A549 (cell line): ENCODE results near the gene PTGFRN. TPM values are rescaled to one million over a fixed set of nuclear protein-coding genes. Genes with fewer than 3 reads are reported as not detected.
A peak's percentile ranks its signal among the peaks of the same experiment; 100 is the strongest.

Source experiments
- ATAC-seq, 2 experiments: fragments of 200-7000 bp in 1 of 2; fragments of >200 bp in 1 of 2; cut with Nextera tagmentation in 1 of 2; cut with Tn5 transposase in 1 of 2; 3 replicates each; pipeline versions ENCODE4 v1.8.0 to v1.9.1; 2018 to 2020; ENCODE audit warnings: mild to moderate bottlenecking in 1 of 2, moderate library complexity in 1 of 2
- CTCF ChIA-PET: fragments of 300-600 bp; sonication (Branson Sonifier 250); formaldehyde crosslinking; extraction: SDS; loops from one replicate; lab custom pipeline; 2021; ENCODE audit warnings: antibody characterized with exemption, inconsistent platforms; lab: Yijun Ruan, JAX
- POLR2A ChIA-PET: fragments of 350-600 bp; formaldehyde crosslinking; extraction: SDS; loops from one replicate; lab custom pipeline; 2021; ENCODE audit warnings: antibody characterized with exemption, inconsistent platforms; lab: Yijun Ruan, JAX
- DNase-seq, 2 experiments: peaks; one replicate each; pipeline versions ENCODE4 v3.0.0 to v3.0.0-alpha.2; 2011 to 2016; ENCODE audit warnings: low read depth in 1 of 2, low spot score in 1 of 2
- FAIRE-seq: peaks from 2 replicates; lab custom pipeline; 2011; peaks lifted over from hg19 to GRCh38; lab: Jason Lieb, UNC
- H3K27ac ChIP-seq, 2 experiments: fragments of >200 bp; sonication (Bioruptor Twin); formaldehyde crosslinking; 3 replicates each; pipeline ENCODE4 v1.5.1; 2016 to 2017
- H3K4me1 ChIP-seq: fragments of >200 bp; sonication (Bioruptor Twin); formaldehyde crosslinking; 3 replicates; pipeline ENCODE4 v1.6.1; 2016
- H3K4me2 ChIP-seq: fragments of >200 bp; sonication (Bioruptor Twin); formaldehyde crosslinking; 3 replicates; pipeline ENCODE4 v1.6.1; 2016
- H3K4me3 ChIP-seq: fragments of >200 bp; sonication (Bioruptor Twin); formaldehyde crosslinking; 3 replicates; pipeline ENCODE4 v1.5.1; 2016
- H3K9me3 ChIP-seq: fragments of >200 bp; sonication (Bioruptor Twin); formaldehyde crosslinking; 3 replicates; pipeline ENCODE4 v1.6.1; 2016
- ATOH8 ChIP-seq: fragments of 250-450 bp; sonication (Bioruptor Pico); IDR thresholded peaks from 2 replicates; pipeline ENCODE4 v1.5.0; 2020; ENCODE audit warnings: low read depth, mild to moderate bottlenecking, moderate library complexity
- CBX8 ChIP-seq: fragments of 200-600 bp; sonication (generic); IDR thresholded peaks from 2 replicates; pipeline ENCODE4 v1.6.1; 2016
- CTCF ChIP-seq: fragments of >200 bp; sonication (Bioruptor Twin); formaldehyde crosslinking; IDR thresholded peaks from 3 replicates; pipeline ENCODE4 v1.5.1; 2016
- EHF ChIP-seq: fragments of 250-450 bp; sonication (Bioruptor Pico); IDR thresholded peaks from 2 replicates; pipeline ENCODE4 v1.5.0; 2020; ENCODE audit warnings: mild to moderate bottlenecking
- EHMT2 ChIP-seq: fragments of 200-600 bp; sonication (generic); IDR thresholded peaks from 2 replicates; pipeline ENCODE4 v1.6.1; 2016; ENCODE audit warnings: antibody characterized with exemption, low read depth, mild to moderate bottlenecking, moderate library complexity
- HDAC2 ChIP-seq: fragments of 200-600 bp; sonication (generic); IDR thresholded peaks from 2 replicates; pipeline ENCODE4 v1.6.1; 2016
- HOXB13 ChIP-seq: fragments of 250-450 bp; sonication (Bioruptor Pico); IDR thresholded peaks from 2 replicates; pipeline ENCODE4 v1.5.0; 2020; ENCODE audit warnings: low read depth, mild to moderate bottlenecking, moderate library complexity
- HOXB5 ChIP-seq: fragments of 250-450 bp; sonication (Bioruptor Pico); IDR thresholded peaks from 2 replicates; pipeline ENCODE4 v1.5.0; 2020; ENCODE audit warnings: mild to moderate bottlenecking, moderate library complexity
- KDM5A ChIP-seq: fragments of 200-600 bp; sonication (generic); IDR thresholded peaks from 2 replicates; pipeline ENCODE4 v1.6.1; 2016; ENCODE audit warnings: antibody characterized with exemption, mild to moderate bottlenecking
- MAFK ChIP-seq: fragments of 450-650 bp; IDR thresholded peaks from 2 replicates; pipeline ENCODE4 v1.6.1; 2014; ENCODE audit not compliant: partially characterized antibody
- MYC ChIP-seq: IDR thresholded peaks from 2 replicates; pipeline ENCODE4 v1.6.1; 2012; ENCODE audit warnings: mild to moderate bottlenecking, inconsistent platforms, low read length, improper control_type of control experiment, borderline replicate concordance
- NFE2L2 ChIP-seq: fragments of 150-350 bp; conservative IDR thresholded peaks from 2 replicates; pipeline ENCODE4 v1.6.1; 2014; ENCODE audit warnings: low read length
- NPAS2 ChIP-seq: fragments of 250-450 bp; sonication (Bioruptor Pico); IDR thresholded peaks from 2 replicates; pipeline ENCODE4 v1.8.0; 2022; ENCODE audit warnings: mild to moderate bottlenecking, moderate library complexity, borderline replicate concordance
- NR3C1 ChIP-seq: fragments of >200 bp; sonication (Bioruptor Twin); formaldehyde crosslinking; IDR thresholded peaks from 3 replicates; pipeline ENCODE4 v1.6.1; 2017
- PBX3 ChIP-seq: IDR thresholded peaks from 2 replicates; pipeline ENCODE4 v1.6.1; 2012
- PHF8 ChIP-seq: fragments of 200-600 bp; sonication (generic); IDR thresholded peaks from 2 replicates; pipeline ENCODE4 v1.6.1; 2016; ENCODE audit warnings: low read depth, mild to moderate bottlenecking, antibody characterized with exemption, moderate library complexity, borderline replicate concordance
- POLR2A ChIP-seq: IDR thresholded peaks from 2 replicates; pipeline ENCODE4 v1.6.1; 2012; ENCODE audit warnings: mild to moderate bottlenecking, low read length
- POLR2AphosphoS2 ChIP-seq: conservative IDR thresholded peaks from 2 replicates; pipeline ENCODE4 v1.6.1; 2012; ENCODE audit warnings: low read length, improper control_type of control experiment, inconsistent platforms
- RAD21 ChIP-seq, 2 experiments: fragments of >200 bp in 1 of 2; sonication (Bioruptor Twin) in 1 of 2; formaldehyde crosslinking in 1 of 2; IDR thresholded peaks in 1 of 2; conservative IDR thresholded peaks in 1 of 2; 2 replicates in 1 of 2; 3 replicates in 1 of 2; pipeline ENCODE4 v1.6.1; 2012 to 2018; ENCODE audit warnings: inconsistent platforms in 1 of 2
- RCOR1 ChIP-seq: fragments of 150-350 bp; IDR thresholded peaks from 2 replicates; pipeline ENCODE4 v1.6.1; 2014; ENCODE audit warnings: antibody characterized with exemption, low read length, low read depth
- RFX5 ChIP-seq: fragments of 450-650 bp; IDR thresholded peaks from 2 replicates; pipeline ENCODE4 v1.7.1; 2014; ENCODE audit warnings: antibody characterized with exemption, mild to moderate bottlenecking, moderate library complexity
- RNF2 ChIP-seq: fragments of 200-600 bp; sonication (generic); IDR thresholded peaks from 2 replicates; pipeline ENCODE4 v1.6.1; 2016; ENCODE audit warnings: low read depth, mild to moderate bottlenecking, antibody characterized with exemption, moderate library complexity, borderline replicate concordance
- SMC3 ChIP-seq: fragments of >200 bp; sonication (Bioruptor Twin); formaldehyde crosslinking; IDR thresholded peaks from 3 replicates; pipeline ENCODE4 v1.6.1; 2018; ENCODE audit warnings: inconsistent platforms
- TP53 ChIP-seq: fragments of 250-450 bp; sonication (Bioruptor Pico); IDR thresholded peaks from 2 replicates; pipeline ENCODE4 v1.5.0; 2021; ENCODE audit warnings: mild to moderate bottlenecking, moderate library complexity
- USF2 ChIP-seq: fragments of 450-650 bp; IDR thresholded peaks from 2 replicates; pipeline ENCODE4 v1.6.1; 2014; ENCODE audit warnings: antibody characterized with exemption
- ZC3H11A ChIP-seq: fragments of 450-650 bp; IDR thresholded peaks from 2 replicates; pipeline ENCODE4 v1.6.1; 2014; ENCODE audit warnings: antibody characterized with exemption, mild to moderate bottlenecking
- WGBS: methylation state at CpG from one replicate; pipeline ENCODE4 v1.1.6; 2017; ENCODE audit errors: missing lambda C conversion rate; 5-methylcytosine and 5-hydroxymethylcytosine counted together
- polyA plus RNA-seq, 4 experiments: library from polyadenylated mRNA; depleted of rRNA in 3 of 4; stranded (reverse); fragments of >200 nt; fragmentation: RNase III in 1 of 4; extraction: RNeasy Plus Mini Kit Qiagen cat#74134 plus additional on column Dnase treatment in 1 of 4; gene quantifications; 2 replicates in 3 of 4; 3 replicates in 1 of 4; pipeline ENCODE4 v1.2.3, GENCODE V29; 2011 to 2017
- TF ChIP-seq, protein P1 (sequence below): IDR thresholded peaks from 2 replicates; pipeline ENCODE4 v1.6.1; 2012
- TF ChIP-seq, protein P2 (sequence below): fragments of 250-450 bp; sonication (Bioruptor Pico); IDR thresholded peaks from 2 replicates; pipeline ENCODE4 v1.5.0; 2021; ENCODE audit warnings: mild to moderate bottlenecking, moderate library complexity, borderline replicate concordance
- TF ChIP-seq, protein P3 (sequence below): fragments of >200 bp; sonication (Bioruptor Twin); formaldehyde crosslinking; IDR thresholded peaks from 3 replicates; pipeline ENCODE4 v1.6.1; 2016

Gene PTGFRN
- polyA plus RNA-seq, 2 of the 4 experiments (the other 2 are of a cell fraction), result 17.4 to 39.0 TPM

DNA sequence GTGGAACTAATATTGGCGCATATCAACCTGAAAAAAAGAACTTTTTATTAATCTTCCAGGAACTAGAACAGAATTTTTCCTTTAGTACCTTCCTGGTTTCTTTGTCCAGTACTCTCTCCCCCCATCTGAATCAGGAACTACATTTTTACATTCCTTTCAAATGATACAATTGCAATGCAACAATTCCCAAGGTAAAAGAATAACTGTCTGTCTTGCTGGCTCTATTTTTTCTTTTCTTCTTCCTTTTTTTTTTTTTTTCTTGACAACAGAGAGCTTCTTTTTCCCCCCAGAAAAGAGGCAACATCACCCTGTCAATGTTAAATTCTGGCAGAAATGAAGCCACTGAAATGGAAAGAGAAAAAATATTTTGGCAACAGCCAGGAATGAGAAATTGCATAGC is 87.3 kb downstream of the PTGFRN start:
- Histone ChIP-seq H3K4me2 (peak overlapping the region; percentile 32), H3K27ac (peak overlapping the region; percentile 44 to 52; a peak in 3 of 6 replicates)

GRCh38 chr1:116997636-116998035 is 87.9 kb downstream of the PTGFRN start:
- no peak for ATAC-seq
- peaks cover 13% of the 10 kb centered on the region for H3K4me1 ChIP-seq
- H3K9me3 ChIP-seq, result no peaks in the 10 kb centered on the region
- ChIA-PET CTCF (no interaction called here), POLR2A (no interaction called here)
- TF ChIP-seq USF2 (no peak), HOXB13 (CRISPR knock-in tag) (no peak), PHF8 (no peak), SMC3 (no peak), EHMT2 (no peak), MYC (no peak), NFE2L2 (no peak), HOXB5 (CRISPR knock-in tag) (no peak)
- TF ChIP-seq, protein P1, sequence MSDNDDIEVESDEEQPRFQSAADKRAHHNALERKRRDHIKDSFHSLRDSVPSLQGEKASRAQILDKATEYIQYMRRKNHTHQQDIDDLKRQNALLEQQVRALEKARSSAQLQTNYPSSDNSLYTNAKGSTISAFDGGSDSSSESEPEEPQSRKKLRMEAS, result no peak
- peak overlapping the region; percentile 32 for H3K4me2 ChIP-seq
- H3K27ac ChIP-seq, result peak overlapping the region; percentile 8 to 19; a peak in 1 of 6 replicates
- DNase-seq, result no peak
- H3K4me3 ChIP-seq, result no peak overlapping the region
- FAIRE-seq, result no peak

More for the DNA sequence above, 87.3 kb downstream of the PTGFRN start:
- ChIA-PET POLR2A (no interaction called here), CTCF (interaction anchor here (1.2 kb wide), 1 partner anchor 82 kb away, joined by 3 read pairs; no protein-coding TSS in a partner anchor)
- Histone ChIP-seq H3K4me3 (no peak overlapping the region), H3K9me3 (no peaks in the 10 kb centered on the region), H3K4me1 (peaks cover 13% of the 10 kb centered on the region)
- 100% methylated on average over 1 of the region's 1 CpG for WGBS
- DNase-seq (peak in 1 of 2 experiments; percentile 5), FAIRE-seq (no peak), ATAC-seq (no peak)
- TF ChIP-seq PBX3 (no peak), CBX8 (no peak), POLR2AphosphoS2 (no peak), NPAS2 (no peak), RAD21 (conservative IDR thresholded peaks at IDR 0.05 in 1 of 2, IDR thresholded peaks at IDR 0.05 in 1 of 2) (no peak), RNF2 (no peak), EHF (no peak), HOXB13 (CRISPR knock-in tag) (no peak), TP53 (CRISPR knock-in tag) (no peak)
- TF ChIP-seq, protein P2, sequence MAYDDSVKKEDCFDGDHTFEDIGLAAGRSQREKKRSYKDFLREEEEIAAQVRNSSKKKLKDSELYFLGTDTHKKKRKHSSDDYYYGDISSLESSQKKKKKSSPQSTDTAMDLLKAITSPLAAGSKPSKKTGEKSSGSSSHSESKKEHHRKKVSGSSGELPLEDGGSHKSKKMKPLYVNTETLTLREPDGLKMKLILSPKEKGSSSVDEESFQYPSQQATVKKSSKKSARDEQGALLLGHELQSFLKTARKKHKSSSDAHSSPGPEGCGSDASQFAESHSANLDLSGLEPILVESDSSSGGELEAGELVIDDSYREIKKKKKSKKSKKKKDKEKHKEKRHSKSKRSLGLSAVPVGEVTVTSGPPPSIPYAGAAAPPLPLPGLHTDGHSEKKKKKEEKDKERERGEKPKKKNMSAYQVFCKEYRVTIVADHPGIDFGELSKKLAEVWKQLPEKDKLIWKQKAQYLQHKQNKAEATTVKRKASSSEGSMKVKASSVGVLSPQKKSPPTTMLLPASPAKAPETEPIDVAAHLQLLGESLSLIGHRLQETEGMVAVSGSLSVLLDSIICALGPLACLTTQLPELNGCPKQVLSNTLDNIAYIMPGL (CRISPR knock-in tag), result no peak

GRCh38 chr1:116999596-116999995 is 89.9 kb downstream of the PTGFRN start:
- Histone ChIP-seq H3K27ac (no peak overlapping the region), H3K4me3 (no peak overlapping the region), H3K4me2 (no peak overlapping the region), H3K9me3 (no peaks in the 10 kb centered on the region), H3K4me1 (peaks cover 26% of the 10 kb centered on the region)
- DNase-seq, result no peak
- ATAC-seq, result no peak
- CTCF ChIA-PET, result interaction anchor here (0.8 kb wide), 1 partner anchor 107 kb away, joined by 3 read pairs; no protein-coding TSS in a partner anchor
- POLR2A ChIA-PET, result no interaction called here
- 43% methylated on average over 3 of the region's 3 CpGs for WGBS
- FAIRE-seq, result no peak
- no peak for TF ChIP-seq POLR2A
- no peak for TF ChIP-seq ATOH8 (CRISPR knock-in tag)
- TF ChIP-seq, protein P3, sequence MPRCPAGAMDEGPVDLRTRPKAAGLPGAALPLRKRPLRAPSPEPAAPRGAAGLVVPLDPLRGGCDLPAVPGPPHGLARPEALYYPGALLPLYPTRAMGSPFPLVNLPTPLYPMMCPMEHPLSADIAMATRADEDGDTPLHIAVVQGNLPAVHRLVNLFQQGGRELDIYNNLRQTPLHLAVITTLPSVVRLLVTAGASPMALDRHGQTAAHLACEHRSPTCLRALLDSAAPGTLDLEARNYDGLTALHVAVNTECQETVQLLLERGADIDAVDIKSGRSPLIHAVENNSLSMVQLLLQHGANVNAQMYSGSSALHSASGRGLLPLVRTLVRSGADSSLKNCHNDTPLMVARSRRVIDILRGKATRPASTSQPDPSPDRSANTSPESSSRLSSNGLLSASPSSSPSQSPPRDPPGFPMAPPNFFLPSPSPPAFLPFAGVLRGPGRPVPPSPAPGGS, result no peak
- TF ChIP-seq ZC3H11A, result no peak
- no peak for TF ChIP-seq MAFK
- TF ChIP-seq NR3C1, result no peak
- no peak for TF ChIP-seq CTCF
- no peak for TF ChIP-seq HDAC2
- no peak for TF ChIP-seq RCOR1
- no peak for TF ChIP-seq KDM5A
- no peak for TF ChIP-seq RFX5
- no peak for TF ChIP-seq PHF8
- TF ChIP-seq CBX8, result no peak
